ENCODE measurements around the gene PLPPR3.

Gene PLPPR3

GRCh38 chr19:808423-808775 is 13.4 kb downstream of the PLPPR3 start:
- peaks cover 0 to 11% (median 6%) of the 10 kb centered on the region in 5 donors for H3K4me1 ChIP-seq (ENCODE audit: control insufficient read depth in 5 of 5, insufficient read depth in 5 of 5, low read length in 5 of 5)
- H3K27ac ChIP-seq (ENCODE audit: low read depth, low read length) = no peak overlapping the region
- no peaks in the 10 kb centered on the region for H3K27me3 ChIP-seq (ENCODE audit: control insufficient read depth in 5 of 5, insufficient read depth in 4 of 5, low read length in 5 of 5)
- H3K9ac ChIP-seq (ENCODE audit: low read length in 5 of 5) = no peak overlapping the region
- H3K4me3 ChIP-seq (ENCODE audit: low read depth in 1 of 5, low read length in 5 of 5) = no peak overlapping the region
- no peaks in the 10 kb centered on the region for H3K9me3 ChIP-seq (ENCODE audit: control insufficient read depth in 5 of 5, low read length in 5 of 5)
- peaks cover 0 to 96% (median 89%) of the 10 kb centered on the region in 5 donors for H3K36me3 ChIP-seq (ENCODE audit: control insufficient read depth in 5 of 5, insufficient read depth in 5 of 5, low read length in 5 of 5)

GRCh38 chr19:807627-808422 is 13.9 kb downstream of the PLPPR3 start:
- Histone ChIP-seq H3K9me3 (ENCODE audit: control insufficient read depth in 5 of 5, low read length in 5 of 5) (no peaks in the 10 kb centered on the region), H3K27me3 (ENCODE audit: control insufficient read depth in 5 of 5, insufficient read depth in 4 of 5, low read length in 5 of 5) (no peaks in the 10 kb centered on the region), H3K36me3 (ENCODE audit: control insufficient read depth in 5 of 5, insufficient read depth in 5 of 5, low read length in 5 of 5) (peaks cover 0 to 96% (median 89%) of the 10 kb centered on the region in 5 donors), H3K4me3 (ENCODE audit: low read depth in 1 of 5, low read length in 5 of 5) (no peak overlapping the region), H3K27ac (ENCODE audit: low read depth, low read length) (no peak overlapping the region), H3K9ac (ENCODE audit: low read length in 5 of 5) (no peak overlapping the region), H3K4me1 (ENCODE audit: control insufficient read depth in 5 of 5, insufficient read depth in 5 of 5, low read length in 5 of 5) (peaks cover 0 to 17% (median 11%) of the 10 kb centered on the region in 5 donors)

- Histone ChIP-seq H3K36me3 (ENCODE audit: control insufficient read depth in 5 of 5, insufficient read depth in 5 of 5, low read length in 5 of 5) (peaks cover 0 to 94% (median 86%) of the 10 kb centered on the region in 5 donors), H3K4me3 (ENCODE audit: low read depth in 1 of 5, low read length in 5 of 5) (no peak overlapping the region), H3K27ac (ENCODE audit: low read depth, low read length) (no peak overlapping the region), H3K27me3 (ENCODE audit: control insufficient read depth in 5 of 5, insufficient read depth in 4 of 5, low read length in 5 of 5) (no peaks in the 10 kb centered on the region), H3K4me1 (ENCODE audit: control insufficient read depth in 5 of 5, insufficient read depth in 5 of 5, low read length in 5 of 5) (peaks cover 0 to 26% (median 20%) of the 10 kb centered on the region in 5 donors), H3K9me3 (ENCODE audit: control insufficient read depth in 5 of 5, low read length in 5 of 5) (no peaks in the 10 kb centered on the region), H3K9ac (ENCODE audit: low read length in 5 of 5) (no peak overlapping the region)
Observed at GRCh38 chr19:806815-807421, 14.8 kb downstream of the PLPPR3 start.

- peaks cover 0 to 88% (median 76%) of the 10 kb centered on the region in 5 donors for H3K36me3 ChIP-seq (ENCODE audit: control insufficient read depth in 5 of 5, insufficient read depth in 5 of 5, low read length in 5 of 5)
- H3K27me3 ChIP-seq (ENCODE audit: control insufficient read depth in 5 of 5, insufficient read depth in 4 of 5, low read length in 5 of 5) = no peaks in the 10 kb centered on the region
- no peak overlapping the region for H3K9ac ChIP-seq (ENCODE audit: low read length in 5 of 5)
- H3K27ac ChIP-seq (ENCODE audit: low read depth, low read length) = no peak overlapping the region
- H3K9me3 ChIP-seq (ENCODE audit: control insufficient read depth in 5 of 5, low read length in 5 of 5) = no peaks in the 10 kb centered on the region
- H3K4me3 ChIP-seq (ENCODE audit: low read depth in 1 of 5, low read length in 5 of 5) = no peak overlapping the region
- peaks cover 6 to 37% (median 30%) of the 10 kb centered on the region in 5 donors for H3K4me1 ChIP-seq (ENCODE audit: control insufficient read depth in 5 of 5, insufficient read depth in 5 of 5, low read length in 5 of 5)
Observed at GRCh38 chr19:805600-806550, 15.9 kb downstream of the PLPPR3 start.

- Histone ChIP-seq H3K27ac (ENCODE audit: low read depth, low read length) (no peak overlapping the region), H3K27me3 (ENCODE audit: control insufficient read depth in 5 of 5, insufficient read depth in 4 of 5, low read length in 5 of 5) (no peaks in the 10 kb centered on the region), H3K4me1 (ENCODE audit: control insufficient read depth in 5 of 5, insufficient read depth in 5 of 5, low read length in 5 of 5) (peaks cover 13 to 44% (median 37%) of the 10 kb centered on the region in 5 donors), H3K9ac (ENCODE audit: low read length in 5 of 5) (no peak overlapping the region), H3K36me3 (ENCODE audit: control insufficient read depth in 5 of 5, insufficient read depth in 5 of 5, low read length in 5 of 5) (peaks cover 0 to 87% (median 72%) of the 10 kb centered on the region in 5 donors), H3K9me3 (ENCODE audit: control insufficient read depth in 5 of 5, low read length in 5 of 5) (no peaks in the 10 kb centered on the region), H3K4me3 (ENCODE audit: low read depth in 1 of 5, low read length in 5 of 5) (no peak overlapping the region)
Observed at GRCh38 chr19:805166-805551, 16.6 kb downstream of the PLPPR3 start.

- Histone ChIP-seq H3K27me3 (ENCODE audit: control insufficient read depth in 5 of 5, insufficient read depth in 4 of 5, low read length in 5 of 5) (no peaks in the 10 kb centered on the region), H3K36me3 (ENCODE audit: control insufficient read depth in 5 of 5, insufficient read depth in 5 of 5, low read length in 5 of 5) (peaks cover 0 to 83% (median 67%) of the 10 kb centered on the region in 5 donors), H3K4me3 (ENCODE audit: low read depth in 1 of 5, low read length in 5 of 5) (no peak overlapping the region), H3K9me3 (ENCODE audit: control insufficient read depth in 5 of 5, low read length in 5 of 5) (no peaks in the 10 kb centered on the region), H3K4me1 (ENCODE audit: control insufficient read depth in 5 of 5, insufficient read depth in 5 of 5, low read length in 5 of 5) (peaks cover 16 to 49% (median 43%) of the 10 kb centered on the region in 5 donors), H3K9ac (ENCODE audit: low read length in 5 of 5) (no peak overlapping the region), H3K27ac (ENCODE audit: low read depth, low read length) (no peak overlapping the region)
Observed at GRCh38 chr19:804419-805165, 17.2 kb downstream of the PLPPR3 start.

GRCh38 chr19:803686-804418 is 17.9 kb downstream of the PLPPR3 start:
- Histone ChIP-seq H3K27ac (ENCODE audit: low read depth, low read length) (no peak overlapping the region), H3K4me1 (ENCODE audit: control insufficient read depth in 5 of 5, insufficient read depth in 5 of 5, low read length in 5 of 5) (peaks cover 18 to 57% (median 50%) of the 10 kb centered on the region in 5 donors), H3K9me3 (ENCODE audit: control insufficient read depth in 5 of 5, low read length in 5 of 5) (no peaks in the 10 kb centered on the region), H3K9ac (ENCODE audit: low read length in 5 of 5) (no peak overlapping the region), H3K27me3 (ENCODE audit: control insufficient read depth in 5 of 5, insufficient read depth in 4 of 5, low read length in 5 of 5) (no peaks in the 10 kb centered on the region), H3K4me3 (ENCODE audit: low read depth in 1 of 5, low read length in 5 of 5) (no peak overlapping the region), H3K36me3 (ENCODE audit: control insufficient read depth in 5 of 5, insufficient read depth in 5 of 5, low read length in 5 of 5) (peaks cover 0 to 80% (median 66%) of the 10 kb centered on the region in 5 donors)

- H3K36me3 ChIP-seq (ENCODE audit: control insufficient read depth in 5 of 5, insufficient read depth in 5 of 5, low read length in 5 of 5) = peaks cover 0 to 73% (median 58%) of the 10 kb centered on the region in 5 donors
- peak overlapping the region; percentile 54 for H3K27ac ChIP-seq (ENCODE audit: low read depth, low read length)
- peaks cover 18 to 64% (median 56%) of the 10 kb centered on the region in 5 donors for H3K4me1 ChIP-seq (ENCODE audit: control insufficient read depth in 5 of 5, insufficient read depth in 5 of 5, low read length in 5 of 5)
- no peaks in the 10 kb centered on the region for H3K27me3 ChIP-seq (ENCODE audit: control insufficient read depth in 5 of 5, insufficient read depth in 4 of 5, low read length in 5 of 5)
- no peaks in the 10 kb centered on the region for H3K9me3 ChIP-seq (ENCODE audit: control insufficient read depth in 5 of 5, low read length in 5 of 5)
- H3K9ac ChIP-seq (ENCODE audit: low read length in 5 of 5) = no peak overlapping the region
- H3K4me3 ChIP-seq (ENCODE audit: low read depth in 1 of 5, low read length in 5 of 5) = peak overlapping the region in 2 of 5 donors; percentile 32 to 57
Observed at GRCh38 chr19:803099-803561, 18.6 kb downstream of the PLPPR3 start.

Data from subcutaneous abdominal adipose tissue (tissue), 5 donors.